Activated CD8-positive, alpha-beta memory T cell treated with anti-CD3 and anti-CD28 coated beads for 4 hours (primary cell): Measurements from ENCODE around the gene PTPRH.
"Not testable (repeated sequence)": the region's sequence is repeated elsewhere in the genome, so short reads cannot be mapped to it uniquely, and the experiment has no call there.

Source experiments
- DNase-seq, 2 donors: peaks; one replicate each; pipeline ENCODE4 v3.0.0-alpha.2; 2020; ENCODE audit warnings: low read depth in 2 of 2

Gene PTPRH

GRCh38 chr19:55160128-55160985 is 48.9 kb downstream of the PTPRH start:
- peak; percentile 62 to 69 for DNase-seq

GRCh38 chr19:55158848-55159749 is 50.2 kb downstream of the PTPRH start:
- DNase-seq = no peak

- no peak for DNase-seq
Observed at GRCh38 chr19:55158423-55158822, 50.9 kb downstream of the PTPRH start.

GRCh38 chr19:55157064-55157908 is 52.0 kb downstream of the PTPRH start, which contains the start of gene TNNI3:
Gene TNNI3, minus strand, starts transcription at chr19:55157732. Its CDS starts 143 bp downstream, at chr19:55157589.
- DNase-seq = no peak

GRCh38 chr19:55156202-55157063 is 52.9 kb downstream of the PTPRH start:
- no peak for DNase-seq

- DNase-seq = not testable (repeated sequence)
Observed at GRCh38 chr19:55155784-55156183, 53.5 kb downstream of the PTPRH start.

- DNase-seq = no peak
Observed at GRCh38 chr19:55153652-55154264, 55.5 kb downstream of the PTPRH start.

- DNase-seq = no peak
Observed at GRCh38 chr19:55152017-55152416, 57.3 kb downstream of the PTPRH start.

GRCh38 chr19:55149078-55150003 is 60.0 kb downstream of the PTPRH start, which contains the start of gene TNNT1:
Gene TNNT1, minus strand, starts transcription at chr19:55149206. Its CDS starts 2,049 bp downstream, at chr19:55147157.
- no peak for DNase-seq

GRCh38 chr19:55147545-55148251 is 61.6 kb downstream of the PTPRH start:
- DNase-seq = no peak

- DNase-seq = no peak
Observed at GRCh38 chr19:55146705-55147273, 62.5 kb downstream of the PTPRH start.

- no peak for DNase-seq
Observed at GRCh38 chr19:55146078-55146704, 63.1 kb downstream of the PTPRH start.

- DNase-seq = no peak
Observed at GRCh38 chr19:55145232-55145631, 64.1 kb downstream of the PTPRH start.

GRCh38 chr19:55141696-55142095 is 67.6 kb downstream of the PTPRH start:
- no peak for DNase-seq

- DNase-seq = no peak
Observed at GRCh38 chr19:55137915-55138314, 71.4 kb downstream of the PTPRH start.

GRCh38 chr19:55136399-55137102 is 72.8 kb downstream of the PTPRH start:
- no peak for DNase-seq

GRCh38 chr19:55134736-55135135 is 74.6 kb downstream of the PTPRH start:
- no peak for DNase-seq
